IMR-90 (cell line): ENCODE data around the gene RFC2. TPM values are rescaled to one million over a fixed set of nuclear protein-coding genes. Genes with fewer than 3 reads are reported as not detected.

Experiments
- ATAC-seq: fragments of 200-7000 bp; cut with Tn5 transposase; 2 replicates; pipeline ENCODE4 v1.9.1; 2020; ENCODE audit warnings: low read depth, mild to moderate bottlenecking, moderate library complexity
- BruUV-seq: library from RNA; stranded (reverse); fragments of 400-500 nt; replicated peaks from 2 replicates; lab custom pipeline; 2021; lab: Mats Ljungman, UMichigan
- CTCF ChIA-PET: fragments of 300-600 bp; formaldehyde crosslinking; extraction: SDS; loops from one replicate; lab custom pipeline; 2021; ENCODE audit warnings: antibody characterized with exemption; lab: Yijun Ruan, JAX
- POLR2A ChIA-PET: fragments of 300-600 bp; sonication (Branson Sonifier 250); formaldehyde crosslinking; loops from one replicate; lab custom pipeline; 2022; ENCODE audit warnings: antibody characterized with exemption; ENCODE audit not compliant: unreplicated experiment; lab: Charles Lee
- DNase-seq: peaks from one replicate; pipeline ENCODE4 v3.0.0; 2013
- H2AFZ ChIP-seq: replicated peaks from 2 replicates; pipeline ENCODE3; 2013; ENCODE audit warnings: low read length, mild to moderate bottlenecking; ENCODE audit not compliant: poor library complexity
- H2AK5ac ChIP-seq: 2 replicates; pipeline ENCODE4 v1.6.1; 2013; ENCODE audit warnings: low read depth, low read length, inconsistent platforms
- H2AK9ac ChIP-seq: replicated peaks from 2 replicates; pipeline ENCODE3; 2013; ENCODE audit warnings: mild to moderate bottlenecking, low read depth, low read length, moderate library complexity; ENCODE audit not compliant: poor library complexity
- H2BK120ac ChIP-seq: 2 replicates; pipeline ENCODE4 v1.6.1; 2013; ENCODE audit warnings: low read depth, low read length, inconsistent platforms
- H2BK15ac ChIP-seq: 3 replicates; pipeline ENCODE4 v1.6.1; 2013; ENCODE audit warnings: low read depth, low read length, inconsistent platforms
- H2BK20ac ChIP-seq: 2 replicates; pipeline ENCODE4 v1.6.1; 2013; ENCODE audit warnings: low read depth, mild to moderate bottlenecking, inconsistent platforms, low read length, moderate library complexity
- H2BK5ac ChIP-seq: 2 replicates; pipeline ENCODE4 v1.6.1; 2013; ENCODE audit warnings: mild to moderate bottlenecking, low read depth, low read length, inconsistent platforms; ENCODE audit not compliant: poor library complexity, severe bottlenecking
- H3K14ac ChIP-seq: replicated peaks from 2 replicates; pipeline ENCODE4 v1.6.1; 2013; ENCODE audit warnings: low read depth, low read length, inconsistent platforms
- H3K18ac ChIP-seq: 2 replicates; pipeline ENCODE4 v1.6.1; 2013; ENCODE audit warnings: low read depth, low read length, control low read depth
- H3K23ac ChIP-seq: 2 replicates; pipeline ENCODE4 v1.6.1; 2013; ENCODE audit warnings: low read depth, low read length, inconsistent platforms
- H3K27ac ChIP-seq: 2 replicates; pipeline ENCODE4 v1.5.1; 2013; ENCODE audit warnings: mild to moderate bottlenecking, control low read depth, low read length; ENCODE audit not compliant: insufficient read depth
- H3K27me3 ChIP-seq: 2 replicates; pipeline ENCODE4 v1.6.1; 2013; ENCODE audit warnings: low read length; ENCODE audit not compliant: control insufficient read depth, insufficient read depth
- H3K36me3 ChIP-seq: 2 replicates; pipeline ENCODE4 v1.6.1; 2013; ENCODE audit warnings: low read length, mixed read lengths; ENCODE audit not compliant: control insufficient read depth, insufficient read depth
- H3K4ac ChIP-seq: 2 replicates; pipeline ENCODE4 v1.6.1; 2013; ENCODE audit warnings: low read depth, low read length, inconsistent platforms
- H3K4me1 ChIP-seq: 2 replicates; pipeline ENCODE4 v1.6.1; 2013; ENCODE audit warnings: low read length, mixed read lengths; ENCODE audit not compliant: control insufficient read depth, insufficient read depth
- H3K4me2 ChIP-seq: 2 replicates; pipeline ENCODE4 v1.6.1; 2013; ENCODE audit warnings: low read depth, mild to moderate bottlenecking, control low read depth, low read length, moderate library complexity
- H3K4me3 ChIP-seq: 2 replicates; pipeline ENCODE4 v1.5.1; 2013; ENCODE audit warnings: low read depth, mild to moderate bottlenecking, control low read depth, low read length, moderate library complexity; ENCODE audit not compliant: insufficient read depth
- H3K56ac ChIP-seq: 2 replicates; pipeline ENCODE4 v1.6.1; 2013; ENCODE audit warnings: low read length, inconsistent platforms; ENCODE audit not compliant: insufficient read depth; ENCODE audit errors: extremely low read depth
- H3K79me1 ChIP-seq, 2 experiments: 2 replicates each; pipeline ENCODE4 v1.6.1; 2013; ENCODE audit warnings: low read length in 2 of 2, inconsistent platforms in 1 of 2, low read depth in 1 of 2
- H3K9ac ChIP-seq: 2 replicates; pipeline ENCODE4 v1.6.1; 2013; ENCODE audit warnings: low read depth, low read length, control low read depth
- H3K9me1 ChIP-seq: 2 replicates; pipeline ENCODE4 v1.6.1; 2013; ENCODE audit warnings: low read length, inconsistent platforms; ENCODE audit not compliant: insufficient read depth
- H3K9me3 ChIP-seq: 2 replicates; pipeline ENCODE4 v1.6.1; 2013; ENCODE audit warnings: low read length; ENCODE audit not compliant: control insufficient read depth, insufficient read depth
- H4K20me1 ChIP-seq: 2 replicates; pipeline ENCODE4 v1.6.1; 2013; ENCODE audit warnings: low read length, inconsistent platforms; ENCODE audit not compliant: insufficient read depth
- H4K5ac ChIP-seq: 2 replicates; pipeline ENCODE4 v1.6.1; 2013; ENCODE audit warnings: mild to moderate bottlenecking, low read depth, low read length, control low read depth
- H4K8ac ChIP-seq, 2 experiments: 2 replicates each; pipeline ENCODE4 v1.6.1; 2013; ENCODE audit warnings: low read depth in 2 of 2, low read length in 2 of 2, control low read depth in 1 of 2, inconsistent platforms in 1 of 2
- H4K91ac ChIP-seq: 2 replicates; pipeline ENCODE4 v1.6.1; 2013; ENCODE audit warnings: low read depth, low read length, inconsistent platforms; ENCODE audit not compliant: insufficient read depth
- BHLHE40 ChIP-seq: fragments of 150-350 bp; IDR thresholded peaks from 2 replicates; pipeline ENCODE4 v1.6.1; 2016; ENCODE audit warnings: mild to moderate bottlenecking, low read depth, low read length
- CEBPB ChIP-seq: IDR thresholded peaks from 2 replicates; pipeline ENCODE4 v1.6.1; 2012; ENCODE audit warnings: low read depth, low read length, improper control_type of control experiment
- CHD1 ChIP-seq: IDR thresholded peaks from 2 replicates; pipeline ENCODE4 v1.6.1; 2012; ENCODE audit warnings: low read depth, low read length, improper control_type of control experiment
- FOS ChIP-seq: fragments of 150-350 bp; IDR thresholded peaks from 2 replicates; pipeline ENCODE4 v1.6.1; 2016; ENCODE audit warnings: low read depth, low read length
- MAFK ChIP-seq: IDR thresholded peaks from 2 replicates; pipeline ENCODE4 v1.6.1; 2012; ENCODE audit warnings: low read depth, low read length, improper control_type of control experiment
- MAZ ChIP-seq: IDR thresholded peaks from 2 replicates; pipeline ENCODE4 v1.6.1; 2012; ENCODE audit warnings: low read depth, mild to moderate bottlenecking, low read length, improper control_type of control experiment, moderate library complexity, borderline replicate concordance
- MXI1 ChIP-seq: IDR thresholded peaks from 2 replicates; pipeline ENCODE4 v1.6.1; 2012; ENCODE audit warnings: low read depth, mild to moderate bottlenecking, low read length, moderate library complexity, borderline replicate concordance
- NFE2L2 ChIP-seq: fragments of 150-350 bp; IDR thresholded peaks from 2 replicates; pipeline ENCODE4 v1.6.1; 2016; ENCODE audit warnings: low read depth, mild to moderate bottlenecking, low read length
- POLR2A ChIP-seq: IDR thresholded peaks from 2 replicates; pipeline ENCODE4 v1.6.1; 2012; ENCODE audit warnings: mild to moderate bottlenecking, low read depth, low read length
- RAD21 ChIP-seq: IDR thresholded peaks from 2 replicates; pipeline ENCODE4 v1.6.1; 2012; ENCODE audit warnings: low read length, improper control_type of control experiment
- RCOR1 ChIP-seq: IDR thresholded peaks from 2 replicates; pipeline ENCODE4 v1.6.1; 2012; ENCODE audit warnings: mild to moderate bottlenecking, low read length, improper control_type of control experiment; ENCODE audit not compliant: insufficient replicate concordance
- RFX5 ChIP-seq: IDR thresholded peaks from 2 replicates; pipeline ENCODE4 v1.8.0; 2012; ENCODE audit warnings: low read depth, mild to moderate bottlenecking, low read length, moderate library complexity
- SMC3 ChIP-seq: fragments of 150-350 bp; IDR thresholded peaks from 2 replicates; pipeline ENCODE4 v1.6.1; 2016; ENCODE audit warnings: low read depth, mild to moderate bottlenecking, antibody characterized with exemption, low read length, moderate library complexity
- WGBS, 2 experiments: methylation state at CpG; one replicate each; pipeline versions ENCODE4 v1.1.5 to v1.1.7; 2013; ENCODE audit warnings: missing lambda C conversion rate in 2 of 2; ENCODE audit not compliant: insufficient read length in 1 of 2; ENCODE audit errors: extremely low coverage in 2 of 2; 5-methylcytosine and 5-hydroxymethylcytosine counted together
- dilution Hi-C: fragments of 300-500 bp; cut with HindIII; formaldehyde crosslinking; loops from one replicate; pipeline ENCODE4 v1.14.3; 2018; ENCODE audit warnings: low sequenced_read_pairs; ENCODE audit not compliant: unreplicated experiment
- in situ Hi-C: fragments of 300-500 bp; cut with MboI; formaldehyde crosslinking; loops from 3 replicates; pipeline ENCODE4 v1.14.3; 2019; ENCODE audit warnings: low sequenced_read_pairs, inconsistent platforms, mixed read lengths
- intact Hi-C: fragments of 100-400 bp; cut with micrococcal nuclease; formaldehyde crosslinking; loops from 2 replicates; pipeline ENCODE4 v1.10.0; 2022
- polyA plus RNA-seq, 3 experiments: library from polyadenylated mRNA; depleted of rRNA; stranded (reverse); fragments of >200 nt; gene quantifications; 2 replicates each; pipeline ENCODE4 v1.2.3, GENCODE V29; 2012; ENCODE audit warnings: low replicate concordance in 1 of 3
- total RNA-seq: library from RNA; depleted of rRNA; stranded (reverse); fragments of >200 nt; gene quantifications from 2 replicates; pipeline ENCODE4 v1.2.3, GENCODE V29; 2012
- TF ChIP-seq, protein P1 (sequence below): conservative IDR thresholded peaks from 2 replicates; pipeline ENCODE4 v1.5.1; 2012; ENCODE audit warnings: mild to moderate bottlenecking, low read depth, low read length, improper control_type of control experiment
- TF ChIP-seq, protein P2 (sequence below): fragments of 150-350 bp; IDR thresholded peaks from 2 replicates; pipeline ENCODE4 v1.6.1; 2017; ENCODE audit warnings: mild to moderate bottlenecking, antibody characterized with exemption, low read length, low read depth
- TF ChIP-seq, protein P3 (sequence below): fragments of 150-350 bp; IDR thresholded peaks from 2 replicates; pipeline ENCODE4 v1.6.1; 2016; ENCODE audit warnings: low read depth, mild to moderate bottlenecking, low read length, moderate library complexity, borderline replicate concordance

RFC2 gene
- total and polyA plus RNA-seq, 2 of the 4 experiments (the other 2 are of a cell fraction) = 25.2 to 37.8 TPM

DNA sequence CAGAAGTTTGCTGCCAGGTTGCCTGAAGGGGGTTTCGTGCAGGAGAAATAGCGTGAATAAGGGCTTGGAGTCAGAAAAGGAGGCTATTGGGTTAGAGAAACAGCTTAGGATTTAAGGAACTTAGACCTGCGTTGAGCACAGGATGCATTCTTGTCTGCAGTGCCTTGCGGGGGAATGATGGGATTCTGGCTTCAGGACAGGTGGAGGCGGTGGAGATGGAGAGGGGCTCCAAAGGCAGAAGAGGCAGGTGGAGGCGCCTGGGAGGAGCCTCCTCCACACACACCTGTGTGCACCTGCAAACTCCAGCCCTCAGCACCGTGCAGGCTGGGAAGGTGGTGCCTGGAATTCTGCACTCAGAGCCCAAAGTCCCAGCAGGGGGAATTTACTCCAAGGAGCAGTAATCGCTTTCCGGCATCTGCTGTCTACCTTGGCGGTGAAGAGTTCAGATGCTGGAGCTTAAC is 36.8 kb upstream of the RFC2 start:
- H3K9me3 ChIP-seq = no peaks in the 10 kb centered on the region
- ATAC-seq (no peak), DNase-seq (no peak)
- H3K4me2 ChIP-seq = peak overlapping the region; percentile 80
- BruUV-seq = no TSS peak
- no peak overlapping the region for H2BK15ac ChIP-seq
- no peak overlapping the region for H3K4ac ChIP-seq
- H3K27ac ChIP-seq = no peak overlapping the region; the same call in 1 of the 2 replicates
- peaks cover 0 to 77% of the 10 kb centered on the region in 2 experiments for H3K79me1 ChIP-seq
- H3K14ac ChIP-seq = no peak overlapping the region
- 73% methylated on average over 5 of the region's 10 CpGs; no CpG with 5 or more reads in 1 of the 2 experiments for WGBS, 2 experiments
- intact Hi-C loops = loop anchor here (2.0 to 5.0 kb wide), 2 partner anchors 36 to 84 kb away; partner anchors contain the start of gene RFC2
- POLR2A ChIA-PET = no interaction called here
- no peak overlapping the region for H2AK5ac ChIP-seq
- H3K18ac ChIP-seq = no peak overlapping the region
- no peak overlapping the region for H4K8ac ChIP-seq
- peaks cover 27% of the 10 kb centered on the region for H3K9me1 ChIP-seq
- H4K5ac ChIP-seq = no peak overlapping the region
- H3K36me3 ChIP-seq = no peaks in the 10 kb centered on the region
- peaks cover 29% of the 10 kb centered on the region for H3K4me1 ChIP-seq
- no peak overlapping the region for H2BK5ac ChIP-seq
- TF ChIP-seq RFX5 = no peak
- no peak for TF ChIP-seq SMC3
- TF ChIP-seq MXI1 = no peak
- TF ChIP-seq, protein P1, sequence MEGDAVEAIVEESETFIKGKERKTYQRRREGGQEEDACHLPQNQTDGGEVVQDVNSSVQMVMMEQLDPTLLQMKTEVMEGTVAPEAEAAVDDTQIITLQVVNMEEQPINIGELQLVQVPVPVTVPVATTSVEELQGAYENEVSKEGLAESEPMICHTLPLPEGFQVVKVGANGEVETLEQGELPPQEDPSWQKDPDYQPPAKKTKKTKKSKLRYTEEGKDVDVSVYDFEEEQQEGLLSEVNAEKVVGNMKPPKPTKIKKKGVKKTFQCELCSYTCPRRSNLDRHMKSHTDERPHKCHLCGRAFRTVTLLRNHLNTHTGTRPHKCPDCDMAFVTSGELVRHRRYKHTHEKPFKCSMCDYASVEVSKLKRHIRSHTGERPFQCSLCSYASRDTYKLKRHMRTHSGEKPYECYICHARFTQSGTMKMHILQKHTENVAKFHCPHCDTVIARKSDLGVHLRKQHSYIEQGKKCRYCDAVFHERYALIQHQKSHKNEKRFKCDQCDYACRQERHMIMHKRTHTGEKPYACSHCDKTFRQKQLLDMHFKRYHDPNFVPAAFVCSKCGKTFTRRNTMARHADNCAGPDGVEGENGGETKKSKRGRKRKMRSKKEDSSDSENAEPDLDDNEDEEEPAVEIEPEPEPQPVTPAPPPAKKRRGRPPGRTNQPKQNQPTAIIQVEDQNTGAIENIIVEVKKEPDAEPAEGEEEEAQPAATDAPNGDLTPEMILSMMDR = no peak
- no peak for TF ChIP-seq POLR2A
- TF ChIP-seq, protein P2, sequence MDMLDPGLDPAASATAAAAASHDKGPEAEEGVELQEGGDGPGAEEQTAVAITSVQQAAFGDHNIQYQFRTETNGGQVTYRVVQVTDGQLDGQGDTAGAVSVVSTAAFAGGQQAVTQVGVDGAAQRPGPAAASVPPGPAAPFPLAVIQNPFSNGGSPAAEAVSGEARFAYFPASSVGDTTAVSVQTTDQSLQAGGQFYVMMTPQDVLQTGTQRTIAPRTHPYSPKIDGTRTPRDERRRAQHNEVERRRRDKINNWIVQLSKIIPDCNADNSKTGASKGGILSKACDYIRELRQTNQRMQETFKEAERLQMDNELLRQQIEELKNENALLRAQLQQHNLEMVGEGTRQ = no peak
- TF ChIP-seq, protein P3, sequence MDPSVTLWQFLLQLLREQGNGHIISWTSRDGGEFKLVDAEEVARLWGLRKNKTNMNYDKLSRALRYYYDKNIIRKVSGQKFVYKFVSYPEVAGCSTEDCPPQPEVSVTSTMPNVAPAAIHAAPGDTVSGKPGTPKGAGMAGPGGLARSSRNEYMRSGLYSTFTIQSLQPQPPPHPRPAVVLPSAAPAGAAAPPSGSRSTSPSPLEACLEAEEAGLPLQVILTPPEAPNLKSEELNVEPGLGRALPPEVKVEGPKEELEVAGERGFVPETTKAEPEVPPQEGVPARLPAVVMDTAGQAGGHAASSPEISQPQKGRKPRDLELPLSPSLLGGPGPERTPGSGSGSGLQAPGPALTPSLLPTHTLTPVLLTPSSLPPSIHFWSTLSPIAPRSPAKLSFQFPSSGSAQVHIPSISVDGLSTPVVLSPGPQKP = no peak
- TF ChIP-seq CHD1 = no peak
- no peak for TF ChIP-seq CEBPB
- no peak for TF ChIP-seq RCOR1
- no peak for TF ChIP-seq FOS
- no peak for TF ChIP-seq RAD21
- TF ChIP-seq NFE2L2 = no peak
- no peak for TF ChIP-seq BHLHE40
- TF ChIP-seq MAFK = no peak
- TF ChIP-seq MAZ = no peak
- peak overlapping the region; percentile 64; the same call in 1 of the 2 replicates for H3K23ac ChIP-seq
- H3K9ac ChIP-seq = peak overlapping the region; percentile 91
- in situ Hi-C loops = no loop called here
- no peak overlapping the region for H2AK9ac ChIP-seq
- no peak overlapping the region for H2BK120ac ChIP-seq
- CTCF ChIA-PET = no interaction called here
- H3K4me3 ChIP-seq = peak overlapping the region; percentile 96
- H2BK20ac ChIP-seq = no peak overlapping the region
- H4K91ac ChIP-seq = no peak overlapping the region
- H3K56ac ChIP-seq = no peak overlapping the region
- no peaks in the 10 kb centered on the region for H3K27me3 ChIP-seq
- peaks cover 61% of the 10 kb centered on the region for H4K20me1 ChIP-seq
- dilution Hi-C loops = no loop called here
- no peak overlapping the region for H2AFZ ChIP-seq
